ENCODE measurements around the gene IGF2R.

DNA sequence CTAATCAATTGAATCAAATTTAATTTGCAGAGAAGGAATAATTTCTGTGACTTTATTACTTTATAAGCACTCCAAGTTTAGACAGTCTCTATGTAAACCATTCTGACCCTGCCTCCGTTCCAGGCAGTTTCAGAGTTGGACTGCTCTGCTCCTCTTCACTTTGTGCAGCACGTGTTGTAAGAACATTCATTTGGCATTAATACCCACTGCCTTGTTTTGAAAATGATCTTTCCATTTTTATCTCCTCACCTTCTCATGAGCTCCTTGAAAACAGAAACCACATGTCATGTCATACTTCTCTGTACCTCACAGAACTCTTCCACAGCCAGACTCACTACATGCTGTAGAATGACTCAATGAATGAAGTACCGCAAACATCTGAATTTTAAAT lies 178.3 kb downstream of the IGF2R start:
- no peak for TF ChIP-seq POLR2A (IDR thresholded peaks at IDR 0.05)
- TF ChIP-seq, protein P1, sequence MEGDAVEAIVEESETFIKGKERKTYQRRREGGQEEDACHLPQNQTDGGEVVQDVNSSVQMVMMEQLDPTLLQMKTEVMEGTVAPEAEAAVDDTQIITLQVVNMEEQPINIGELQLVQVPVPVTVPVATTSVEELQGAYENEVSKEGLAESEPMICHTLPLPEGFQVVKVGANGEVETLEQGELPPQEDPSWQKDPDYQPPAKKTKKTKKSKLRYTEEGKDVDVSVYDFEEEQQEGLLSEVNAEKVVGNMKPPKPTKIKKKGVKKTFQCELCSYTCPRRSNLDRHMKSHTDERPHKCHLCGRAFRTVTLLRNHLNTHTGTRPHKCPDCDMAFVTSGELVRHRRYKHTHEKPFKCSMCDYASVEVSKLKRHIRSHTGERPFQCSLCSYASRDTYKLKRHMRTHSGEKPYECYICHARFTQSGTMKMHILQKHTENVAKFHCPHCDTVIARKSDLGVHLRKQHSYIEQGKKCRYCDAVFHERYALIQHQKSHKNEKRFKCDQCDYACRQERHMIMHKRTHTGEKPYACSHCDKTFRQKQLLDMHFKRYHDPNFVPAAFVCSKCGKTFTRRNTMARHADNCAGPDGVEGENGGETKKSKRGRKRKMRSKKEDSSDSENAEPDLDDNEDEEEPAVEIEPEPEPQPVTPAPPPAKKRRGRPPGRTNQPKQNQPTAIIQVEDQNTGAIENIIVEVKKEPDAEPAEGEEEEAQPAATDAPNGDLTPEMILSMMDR (IDR thresholded peaks at IDR 0.05), result no peak
- TF ChIP-seq EP300 (IDR thresholded peaks at IDR 0.05), result no peak
